Thoracic aorta (tissue), 2 donors: ENCODE measurements around the gene CMPK1. TPM values are rescaled to one million over a fixed set of nuclear protein-coding genes. Genes with fewer than 3 reads are reported as not detected.
A peak's percentile ranks its signal among the peaks of the same experiment; 100 is the strongest.
"Not testable (repeated sequence)": the region's sequence is repeated elsewhere in the genome, so short reads cannot be mapped to it uniquely, and the experiment has no call there.

ENCODE experiments used
- ATAC-seq: fragments of 150-250 bp; one replicate; pipeline ENCODE4 v1.8.0; 2017; ENCODE audit warnings: low read depth; ENCODE audit not compliant: insufficient number of reproducible peaks, low FRiP score
- DNase-seq: peaks from one replicate; pipeline ENCODE4 v3.0.0-alpha.2; 2020; ENCODE audit warnings: low spot score
- H3K27ac ChIP-seq, 2 donors: fragments of 200-600 bp; sonication (generic); 1 replicate in 1 of 2; 2 replicates in 1 of 2; pipeline ENCODE4 v1.5.1; 2016; ENCODE audit warnings: mild to moderate bottlenecking in 2 of 2, moderate library complexity in 2 of 2
- H3K27me3 ChIP-seq: fragments of 200-600 bp; sonication (generic); replicated peaks from 2 replicates; pipeline ENCODE4 v1.6.0; 2016; ENCODE audit warnings: mild to moderate bottlenecking; ENCODE audit not compliant: insufficient read depth
- H3K36me3 ChIP-seq: fragments of 200-600 bp; sonication (generic); one replicate; pipeline ENCODE4 v1.5.1; 2016
- H3K4me1 ChIP-seq, 2 donors: fragments of 200-600 bp; sonication (generic); 1 replicate in 1 of 2; 2 replicates in 1 of 2; pipeline versions ENCODE4 v1.5.1 to v1.6.0; 2016; ENCODE audit warnings: low read depth in 2 of 2, mild to moderate bottlenecking in 1 of 2; ENCODE audit not compliant: control insufficient read depth in 1 of 2
- H3K4me3 ChIP-seq: fragments of 200-600 bp; sonication (generic); 2 replicates; pipeline ENCODE4 v1.5.1; 2016; ENCODE audit warnings: mild to moderate bottlenecking
- H3K9me3 ChIP-seq: fragments of 200-600 bp; sonication (generic); 2 replicates; pipeline ENCODE4 v1.5.1; 2016
- CTCF ChIP-seq: fragments of 200-600 bp; sonication (generic); IDR thresholded peaks from one replicate; pipeline ENCODE4 v1.5.1; 2019; ENCODE audit warnings: antibody characterized with exemption
- total RNA-seq, 2 donors: library from RNA; depleted of rRNA; stranded (reverse); fragments of >200 nt; gene quantifications; one replicate each; pipeline versions ENCODE4 v1.1.0 to v1.2.3, GENCODE V29; 2016

Gene CMPK1
- 100 to 1,000 TPM; 117 to 146 TPM for total RNA-seq

GRCh38 chr1:47333578-47333921, at the start of gene CMPK1:
CMPK1 (plus strand) TSS chr1:47333790; CDS start chr1:47333946, 156 bp downstream.
- ATAC-seq, result peak; percentile 80
- H3K27ac ChIP-seq, result peak within 1 kb of the TSS; percentile 98
- H3K36me3 ChIP-seq, result no peaks in the 10 kb centered on the region
- no peak for TF ChIP-seq CTCF
- peaks cover 24 to 37% of the 10 kb centered on the region in 2 donors for H3K4me1 ChIP-seq
- H3K4me3 ChIP-seq, result peak within 1 kb of the TSS; percentile 86
- H3K27me3 ChIP-seq, result no peaks in the 10 kb centered on the region
- peak; percentile 36 for DNase-seq
- no peaks in the 10 kb centered on the region for H3K9me3 ChIP-seq

GRCh38 chr1:47288116-47288515, 45.5 kb upstream of the CMPK1 start:
- not testable (repeated sequence) for DNase-seq, ATAC-seq, H3K27ac ChIP-seq, H3K4me3 ChIP-seq, H3K9me3 ChIP-seq, H3K4me1 ChIP-seq, H3K36me3 ChIP-seq, H3K27me3 ChIP-seq

- H3K4me3 ChIP-seq, ATAC-seq, DNase-seq, H3K36me3 ChIP-seq, H3K27ac ChIP-seq, H3K9me3 ChIP-seq, H3K27me3 ChIP-seq: not testable (repeated sequence)
- H3K4me1 ChIP-seq, result peaks cover 13 to 14% of the 10 kb centered on the region in 2 donors
Observed at GRCh38 chr1:47294863-47295262, 38.7 kb upstream of the CMPK1 start.

GRCh38 chr1:47295579-47295978, 38.0 kb upstream of the CMPK1 start:
- Histone ChIP-seq H3K27ac (no peak overlapping the region), H3K4me3 (no peak overlapping the region), H3K4me1 (peaks cover 13 to 14% of the 10 kb centered on the region in 2 donors), H3K9me3 (no peaks in the 10 kb centered on the region), H3K27me3 (no peaks in the 10 kb centered on the region), H3K36me3 (no peaks in the 10 kb centered on the region)
- DNase-seq (no peak), ATAC-seq (no peak)
- TF ChIP-seq CTCF, result no peak

GRCh38 chr1:47298025-47298699, 35.4 kb upstream of the CMPK1 start:
- Histone ChIP-seq H3K36me3 (no peaks in the 10 kb centered on the region), H3K9me3 (no peaks in the 10 kb centered on the region), H3K4me3 (no peak overlapping the region), H3K27ac (peak overlapping the region in 1 of 2 donors; percentile 49), H3K4me1 (peaks cover 13 to 14% of the 10 kb centered on the region in 2 donors), H3K27me3 (no peaks in the 10 kb centered on the region)
- no peak for ATAC-seq
- DNase-seq, result no peak
- TF ChIP-seq CTCF, result no peak

- Histone ChIP-seq H3K27me3 (no peaks in the 10 kb centered on the region), H3K4me1 (peaks cover 12% of the 10 kb centered on the region in 2 donors), H3K4me3 (no peak overlapping the region), H3K27ac (no peak overlapping the region), H3K9me3 (no peaks in the 10 kb centered on the region), H3K36me3 (no peaks in the 10 kb centered on the region)
- no peak for ATAC-seq
- no peak for DNase-seq
- TF ChIP-seq CTCF, result no peak
Observed at GRCh38 chr1:47302472-47302871, 31.1 kb upstream of the CMPK1 start.
